Spleen (tissue), 11 donors: ENCODE data around the gene MAP2. TPM values are rescaled to one million over a fixed set of nuclear protein-coding genes. Genes with fewer than 3 reads are reported as not detected.

Source experiments
- DNase-seq: peaks from one replicate; pipeline ENCODE4 v3.0.0-alpha.2; 2020
- H3K27ac ChIP-seq, 8 donors: fragments of 200-600 bp; sonication (generic) in 7 of 8; 1 replicate in 4 of 8; 2 replicates in 4 of 8; pipeline versions ENCODE4 v1.5.0 to v1.8.0; 2016 to 2021; ENCODE audit warnings: inconsistent platforms in 4 of 8, mild to moderate bottlenecking in 4 of 8, moderate library complexity in 1 of 8
- H3K27me3 ChIP-seq, 7 donors: fragments of 200-600 bp; sonication (generic) in 6 of 7; replicated peaks in 1 of 7; 1 replicate in 4 of 7; 2 replicates in 3 of 7; pipeline versions ENCODE4 v1.5.0 to v1.8.0; 2016 to 2021; ENCODE audit warnings: inconsistent platforms in 3 of 7, mild to moderate bottlenecking in 1 of 7
- H3K36me3 ChIP-seq, 6 donors: fragments of 200-600 bp; sonication (generic) in 5 of 6; 1 replicate in 4 of 6; 2 replicates in 2 of 6; pipeline versions ENCODE4 v1.5.0 to v1.8.0; 2016 to 2021; ENCODE audit warnings: inconsistent platforms in 2 of 6
- H3K4me1 ChIP-seq, 6 donors: fragments of 200-600 bp; sonication (generic) in 5 of 6; 1 replicate in 3 of 6; 2 replicates in 3 of 6; pipeline versions ENCODE4 v1.5.0 to v1.8.0; 2016 to 2021; ENCODE audit warnings: inconsistent platforms in 3 of 6
- H3K4me3 ChIP-seq, 8 donors: fragments of 200-600 bp; sonication (generic) in 7 of 8; 1 replicate in 4 of 8; 2 replicates in 4 of 8; pipeline versions ENCODE4 v1.5.0 to v1.8.0; 2016 to 2021; ENCODE audit warnings: inconsistent platforms in 4 of 8, mild to moderate bottlenecking in 4 of 8, moderate library complexity in 2 of 8
- H3K9me3 ChIP-seq, 8 donors: fragments of 200-600 bp; sonication (generic) in 7 of 8; 1 replicate in 4 of 8; 2 replicates in 4 of 8; pipeline versions ENCODE4 v1.5.0 to v1.8.0; 2016 to 2021; ENCODE audit warnings: inconsistent platforms in 4 of 8
- POLR2A ChIP-seq, 3 donors: fragments of 450-650 bp; IDR thresholded peaks; one replicate each; pipeline ENCODE4 v1.5.1; 2017; ENCODE audit warnings: antibody characterized with exemption in 3 of 3, mild to moderate bottlenecking in 1 of 3
- POLR2AphosphoS5 ChIP-seq, 3 donors: sonication (generic); formaldehyde crosslinking; IDR thresholded peaks; one replicate each; pipeline ENCODE4 v1.5.1; 2017; ENCODE audit warnings: antibody characterized with exemption in 3 of 3
- WGBS, 5 donors: extraction: QIAGEN DNeasy Blood & Tissue Kit in 3 of 5; methylation state at CpG; one replicate each; pipeline versions ENCODE4 v1.1.5 to v1.1.7; 2013 to 2018; 5-methylcytosine and 5-hydroxymethylcytosine counted together
- intact Hi-C: fragments of 100-400 bp; cut with DNase I; formaldehyde crosslinking; loops from one replicate; pipeline ENCODE4 v1.15.0; 2023; ENCODE audit warnings: low total_unique reads
- polyA plus RNA-seq, 3 donors: library from polyadenylated mRNA; stranded (reverse); fragments of 200-250 nt; gene quantifications; one replicate each; pipeline ENCODE4 v1.2.1, GENCODE V29; 2013
- total RNA-seq, 7 donors: library from RNA; depleted of rRNA in 3 of 7; stranded (reverse); fragments of >200 nt in 3 of 7; fragmentation: NEBNext Ultra II Directional in 4 of 7; extraction: Animal tissue kit (Norgen Biotek cat#: 25700) in 4 of 7; gene quantifications; one replicate each; pipeline versions ENCODE4 v1.1.0 to v1.2.1, GENCODE V29; 2016 to 2021
- TF ChIP-seq, protein P1 (sequence below), 11 experiments: fragments of 200-600 bp in 7 of 11; fragments of 450-650 bp in 4 of 11; sonication (generic) in 4 of 11; IDR thresholded peaks in 8 of 11; conservative IDR thresholded peaks in 3 of 11; 1 replicate in 7 of 11; 2 replicates in 4 of 11; pipeline versions ENCODE4 v1.4.0 to v1.8.0; 2016 to 2021; ENCODE audit warnings: antibody characterized with exemption in 11 of 11, inconsistent platforms in 4 of 11, mild to moderate bottlenecking in 1 of 11
- donor health status: healthy with polysubstance abuse.
- donor health status: DM: no; HTN: no; CAD: no; lungs with moderate emphysema.
- donor health status: DM: no; HTN: no; CAD: no.
- donor health status: Bipolar disorder and iron deficiency.
- donor health status: healthy.
- donor health status: DM: no; HTN: no; CAD: no.
- donor health status: DM: yes; HTN: yes; CAD: no.

Gene MAP2
- total and polyA plus RNA-seq, 10 donors = 0.38 to 5.0 (median 1.9) TPM

DNA sequence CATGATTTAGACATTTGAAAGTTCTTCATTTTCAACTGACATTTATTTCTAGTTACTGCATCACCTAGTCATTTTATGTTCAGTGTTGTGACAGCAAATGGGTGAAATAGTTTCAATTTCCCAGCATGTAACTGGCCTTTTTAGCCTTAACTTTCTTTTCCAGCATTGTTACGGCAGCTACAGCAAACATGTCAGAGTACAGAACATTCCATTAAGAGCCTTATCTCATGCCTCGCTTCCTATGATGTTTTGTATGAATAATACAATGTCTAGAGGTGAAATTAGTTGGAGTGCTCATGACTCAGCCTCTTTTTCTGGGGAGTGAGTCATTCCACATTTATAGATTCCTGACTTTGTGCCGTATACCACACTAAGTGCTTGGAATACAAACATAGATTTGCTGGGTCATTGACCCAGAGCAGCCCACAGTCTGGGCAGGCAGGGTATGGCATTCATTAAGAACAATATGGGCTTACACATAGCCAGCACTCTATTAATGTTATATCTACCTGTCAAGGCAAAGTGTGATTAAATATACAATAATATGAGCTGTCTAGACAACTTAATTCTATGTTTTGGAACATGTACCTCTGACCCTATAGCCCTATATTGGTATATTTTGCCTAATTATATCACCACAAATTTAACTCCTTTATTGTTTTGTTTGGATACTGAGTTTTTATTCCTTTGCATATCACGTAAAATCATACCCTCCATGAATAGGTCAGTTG, 72.2 kb downstream of the MAP2 start:
- Histone ChIP-seq H3K36me3 (no peaks in the 10 kb centered on the region), H3K9me3 (peaks cover 0 to 31% (median 21%) of the 10 kb centered on the region in 8 donors), H3K4me1 (no peaks in the 10 kb centered on the region), H3K27ac (peak overlapping the region in 5 of 8 donors; percentile 29 to 70 (median 61)), H3K27me3 (no peaks in the 10 kb centered on the region), H3K4me3 (no peak overlapping the region)
- intact Hi-C loops = no loop called here
- DNase-seq = no peak
- TF ChIP-seq, protein P1, sequence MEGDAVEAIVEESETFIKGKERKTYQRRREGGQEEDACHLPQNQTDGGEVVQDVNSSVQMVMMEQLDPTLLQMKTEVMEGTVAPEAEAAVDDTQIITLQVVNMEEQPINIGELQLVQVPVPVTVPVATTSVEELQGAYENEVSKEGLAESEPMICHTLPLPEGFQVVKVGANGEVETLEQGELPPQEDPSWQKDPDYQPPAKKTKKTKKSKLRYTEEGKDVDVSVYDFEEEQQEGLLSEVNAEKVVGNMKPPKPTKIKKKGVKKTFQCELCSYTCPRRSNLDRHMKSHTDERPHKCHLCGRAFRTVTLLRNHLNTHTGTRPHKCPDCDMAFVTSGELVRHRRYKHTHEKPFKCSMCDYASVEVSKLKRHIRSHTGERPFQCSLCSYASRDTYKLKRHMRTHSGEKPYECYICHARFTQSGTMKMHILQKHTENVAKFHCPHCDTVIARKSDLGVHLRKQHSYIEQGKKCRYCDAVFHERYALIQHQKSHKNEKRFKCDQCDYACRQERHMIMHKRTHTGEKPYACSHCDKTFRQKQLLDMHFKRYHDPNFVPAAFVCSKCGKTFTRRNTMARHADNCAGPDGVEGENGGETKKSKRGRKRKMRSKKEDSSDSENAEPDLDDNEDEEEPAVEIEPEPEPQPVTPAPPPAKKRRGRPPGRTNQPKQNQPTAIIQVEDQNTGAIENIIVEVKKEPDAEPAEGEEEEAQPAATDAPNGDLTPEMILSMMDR (IDR thresholded peaks at IDR 0.05 in 8 of 11, conservative IDR thresholded peaks at IDR 0.05 in 3 of 11) = no peak
- no peak for TF ChIP-seq POLR2AphosphoS5 (IDR thresholded peaks at IDR 0.05)
- no peak for TF ChIP-seq POLR2A (IDR thresholded peaks at IDR 0.05)
- 50 to 74% (median 65%) methylated on average over 4 of the region's 4 CpGs for WGBS, 5 donors

DNA sequence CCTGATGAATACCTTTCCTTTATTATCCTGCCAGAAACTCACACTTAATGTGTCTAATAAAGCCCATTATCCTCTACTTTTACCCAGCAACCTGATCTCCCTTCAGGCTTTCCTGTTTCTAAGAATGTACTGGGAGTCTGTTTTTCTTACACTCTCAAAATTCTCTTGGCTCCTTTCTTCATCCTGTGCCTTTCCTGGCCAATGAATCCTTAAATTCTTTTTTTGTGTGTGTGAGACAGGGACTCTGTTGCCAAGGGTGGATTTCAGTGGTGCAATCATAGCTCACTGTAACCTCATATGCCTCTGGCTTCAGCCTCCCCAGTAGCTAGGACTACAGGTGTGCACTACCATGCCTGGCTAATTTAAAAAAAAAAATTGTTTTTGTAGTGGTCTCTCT, 72.7 kb downstream of the MAP2 start:
- Histone ChIP-seq H3K27ac (peak overlapping the region in 4 of 8 donors; percentile 29 to 70 (median 62)), H3K27me3 (no peaks in the 10 kb centered on the region), H3K4me3 (no peak overlapping the region), H3K4me1 (no peaks in the 10 kb centered on the region), H3K9me3 (peaks cover 0 to 29% (median 18%) of the 10 kb centered on the region in 8 donors), H3K36me3 (no peaks in the 10 kb centered on the region)
- no peak for TF ChIP-seq POLR2AphosphoS5 (IDR thresholded peaks at IDR 0.05)
- TF ChIP-seq, protein P1 (IDR thresholded peaks at IDR 0.05 in 8 of 11, conservative IDR thresholded peaks at IDR 0.05 in 3 of 11) = no peak
- no peak for TF ChIP-seq POLR2A (IDR thresholded peaks at IDR 0.05)
- intact Hi-C loops = no loop called here
- no peak for DNase-seq

DNA sequence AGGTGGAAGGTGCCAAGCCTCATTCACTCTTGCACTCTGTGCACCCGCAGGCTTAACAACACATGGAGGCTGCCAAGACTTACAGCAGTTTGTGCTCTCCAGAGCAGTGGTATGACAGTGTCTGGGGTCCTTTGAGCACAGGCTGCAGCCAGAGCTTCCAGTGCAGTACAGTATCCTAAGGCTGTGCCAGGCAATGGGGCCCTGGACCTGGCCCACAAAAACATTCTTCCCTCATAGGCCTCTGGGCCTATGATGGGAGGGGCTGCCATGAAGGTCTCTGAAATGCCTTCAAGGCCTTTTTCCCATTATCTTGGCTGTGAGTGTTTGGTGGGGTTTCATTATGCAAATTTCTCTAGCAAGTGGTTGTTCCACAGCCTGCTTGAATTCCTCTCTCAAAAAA, 74.8 kb downstream of the MAP2 start:
- no peak for TF ChIP-seq POLR2AphosphoS5 (IDR thresholded peaks at IDR 0.05)
- TF ChIP-seq, protein P1 (IDR thresholded peaks at IDR 0.05 in 8 of 11, conservative IDR thresholded peaks at IDR 0.05 in 3 of 11) = no peak
- no peak for TF ChIP-seq POLR2A (IDR thresholded peaks at IDR 0.05)
- Histone ChIP-seq H3K9me3 (peaks cover 0 to 27% (median 18%) of the 10 kb centered on the region in 8 donors), H3K27me3 (no peaks in the 10 kb centered on the region), H3K4me1 (no peaks in the 10 kb centered on the region), H3K27ac (no peak overlapping the region), H3K4me3 (no peak overlapping the region), H3K36me3 (no peaks in the 10 kb centered on the region)
- intact Hi-C loops = no loop called here
- WGBS, 5 donors = 75 to 100% (median 95%) methylated on average over 1 of the region's 1 CpG
- no peak for DNase-seq

DNA sequence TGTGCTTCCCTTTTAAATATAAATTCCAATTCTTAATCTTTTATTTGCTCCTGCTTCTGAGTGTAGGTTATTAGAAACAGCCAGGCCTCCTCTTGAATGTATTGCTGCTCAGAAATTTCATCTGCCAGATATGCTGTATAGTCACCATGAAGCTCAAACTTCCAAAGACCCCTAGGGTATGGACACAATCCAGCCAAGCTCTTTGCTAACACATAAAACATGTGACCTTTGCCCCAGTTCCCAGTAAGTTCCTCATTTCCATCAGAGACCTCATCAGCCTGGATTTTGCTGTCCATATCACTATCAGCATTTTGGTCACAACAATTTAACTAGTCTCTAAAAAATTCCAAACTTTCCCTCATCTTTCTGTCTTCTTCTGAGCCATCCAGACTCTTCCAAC, 75.2 kb downstream of the MAP2 start:
- DNase-seq = no peak
- Histone ChIP-seq H3K9me3 (peaks cover 0 to 24% (median 18%) of the 10 kb centered on the region in 8 donors), H3K36me3 (no peaks in the 10 kb centered on the region), H3K27me3 (no peaks in the 10 kb centered on the region), H3K4me1 (no peaks in the 10 kb centered on the region), H3K27ac (no peak overlapping the region), H3K4me3 (no peak overlapping the region)
- intact Hi-C loops = no loop called here
- TF ChIP-seq POLR2AphosphoS5 (IDR thresholded peaks at IDR 0.05) (no peak), POLR2A (IDR thresholded peaks at IDR 0.05) (no peak)
- TF ChIP-seq, protein P1 (IDR thresholded peaks at IDR 0.05 in 8 of 11, conservative IDR thresholded peaks at IDR 0.05 in 3 of 11) = no peak
